ENCODE measurements around the gene FOXF1.

- TF ChIP-seq PCBP2 (optimal IDR thresholded peaks at IDR 0.05; ENCODE audit: low read depth, low read length, poor library complexity, severe bottlenecking) (no peak), FOXM1 (CRISPR knock-in tag; IDR thresholded peaks at IDR 0.05) (no peak), EZH2 (conservative IDR thresholded peaks at IDR 0.05; ENCODE audit: low read depth, low read length) (no peak), CHD2 (IDR thresholded peaks at IDR 0.05; ENCODE audit: low read depth, low read length) (no peak), ZSCAN21 (CRISPR knock-in tag; IDR thresholded peaks at IDR 0.05; ENCODE audit: borderline replicate concordance) (no peak), POLR2A (IDR thresholded peaks at IDR 0.05; ENCODE audit: insufficient read depth in 1 of 2, low read depth in 2 of 2, low read length in 2 of 2) (no peak), DBP (CRISPR knock-in tag; IDR thresholded peaks at IDR 0.05; ENCODE audit: not compliant biosample characterization) (no peak)
- TF ChIP-seq, protein P1, sequence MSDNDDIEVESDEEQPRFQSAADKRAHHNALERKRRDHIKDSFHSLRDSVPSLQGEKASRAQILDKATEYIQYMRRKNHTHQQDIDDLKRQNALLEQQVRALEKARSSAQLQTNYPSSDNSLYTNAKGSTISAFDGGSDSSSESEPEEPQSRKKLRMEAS (IDR thresholded peaks at IDR 0.05) = no peak
Measured at GRCh38 chr16:86546638-86547013, 36.3 kb downstream of the FOXF1 start.

Data from HepG2 (cell line).